Keratinocyte (primary cell): ENCODE data around the gene SULF2. TPM values are rescaled to one million over a fixed set of nuclear protein-coding genes. Genes with fewer than 3 reads are reported as not detected.

Source experiments
- DNase-seq: peaks from one replicate; pipeline ENCODE4 v3.0.0-alpha.2; 2011; ENCODE audit warnings: low read depth, missing footprints, low spot score
- FAIRE-seq: peaks from 2 replicates; lab custom pipeline; 2011; peaks lifted over from hg19 to GRCh38; lab: Jason Lieb, UNC
- H2AFZ ChIP-seq: 2 replicates; pipeline ENCODE4 v1.6.0; 2012; ENCODE audit warnings: low read length, control low read depth, inconsistent platforms; ENCODE audit not compliant: control insufficient read depth
- H3K27ac ChIP-seq: 2 replicates; pipeline ENCODE4 v1.5.1; 2011; ENCODE audit warnings: low read length; ENCODE audit not compliant: control insufficient read depth, insufficient read depth
- H3K27me3 ChIP-seq: 3 replicates; pipeline ENCODE4 v1.6.0; 2011; ENCODE audit warnings: low read length; ENCODE audit not compliant: control insufficient read depth, insufficient read depth; ENCODE audit errors: extremely low read depth
- H3K36me3 ChIP-seq, 2 experiments: 2 replicates in 1 of 2; 3 replicates in 1 of 2; pipeline ENCODE4 v1.5.1; 2011; ENCODE audit warnings: low read length in 2 of 2, mild to moderate bottlenecking in 1 of 2; ENCODE audit not compliant: control insufficient read depth in 2 of 2, insufficient read depth in 2 of 2; ENCODE audit errors: extremely low read depth in 1 of 2
- H3K4me1 ChIP-seq: 3 replicates; pipeline ENCODE4 v1.5.1; 2011; ENCODE audit warnings: low read length; ENCODE audit not compliant: control insufficient read depth, insufficient read depth; ENCODE audit errors: extremely low read depth
- H3K4me2 ChIP-seq: 3 replicates; pipeline ENCODE4 v1.6.0; 2011; ENCODE audit warnings: low read depth, low read length; ENCODE audit not compliant: control insufficient read depth, insufficient read depth; ENCODE audit errors: extremely low read depth
- H3K4me3 ChIP-seq, 3 experiments: fragments of 200-600 bp in 1 of 3; sonication (generic) in 1 of 3; 2 replicates in 2 of 3; 3 replicates in 1 of 3; pipeline ENCODE4 v1.5.1; 2011 to 2016; ENCODE audit warnings: low read length in 3 of 3, mild to moderate bottlenecking in 3 of 3, control low read depth in 2 of 3, inconsistent platforms in 1 of 3, low read depth in 1 of 3, mixed read lengths in 1 of 3, mixed run types in 1 of 3, moderate library complexity in 1 of 3; ENCODE audit not compliant: control insufficient read depth in 2 of 3, insufficient read depth in 2 of 3; ENCODE audit errors: extremely low read depth in 1 of 3
- H3K79me2 ChIP-seq: 2 replicates; pipeline ENCODE4 v1.6.0; 2012; ENCODE audit warnings: low read length; ENCODE audit not compliant: control insufficient read depth, insufficient read depth
- H3K9ac ChIP-seq: 3 replicates; pipeline ENCODE4 v1.6.0; 2011; ENCODE audit warnings: low read length; ENCODE audit not compliant: control insufficient read depth, insufficient read depth; ENCODE audit errors: extremely low read depth
- H3K9me1 ChIP-seq: 3 replicates; pipeline ENCODE4 v1.6.0; 2011; ENCODE audit warnings: low read length; ENCODE audit not compliant: control insufficient read depth, insufficient read depth; ENCODE audit errors: extremely low read depth
- H3K9me3 ChIP-seq: 2 replicates; pipeline ENCODE4 v1.5.1; 2012; ENCODE audit warnings: low read depth, low read length; ENCODE audit not compliant: control insufficient read depth
- H4K20me1 ChIP-seq: 3 replicates; pipeline ENCODE4 v1.6.0; 2011; ENCODE audit warnings: low read length; ENCODE audit not compliant: control insufficient read depth, insufficient read depth; ENCODE audit errors: extremely low read depth
- EZH2 ChIP-seq: IDR thresholded peaks from one replicate; pipeline ENCODE4 v1.6.1; 2012; ENCODE audit warnings: inconsistent platforms, mild to moderate bottlenecking, low read length, moderate library complexity
- dilution Hi-C: fragments of 300-500 bp; cut with MboI; formaldehyde crosslinking; loops from one replicate; pipeline ENCODE4 v1.7.0; 2020; ENCODE audit warnings: low sequenced_read_pairs; ENCODE audit not compliant: extremely low pct_ligation_motif_present
- polyA plus RNA-seq, 5 experiments: library from polyadenylated mRNA; depleted of rRNA in 3 of 5; stranded (reverse) in 3 of 5; stranded (forward) in 1 of 5; unstranded in 1 of 5; fragments of >200 nt; gene quantifications; 1 replicate in 1 of 5; 2 replicates in 3 of 5; 3 replicates in 1 of 5; pipeline versions ENCODE4 v1.2.1 to v1.2.3, GENCODE V29; 2011 to 2012; ENCODE audit warnings: missing spikeins in 2 of 5, low read depth in 1 of 5, low replicate concordance in 1 of 5
- TF ChIP-seq, protein P1 (sequence below), 3 experiments: IDR thresholded peaks in 1 of 3; conservative IDR thresholded peaks in 1 of 3; optimal IDR thresholded peaks in 1 of 3; 2 replicates in 2 of 3; 3 replicates in 1 of 3; pipeline versions ENCODE3 to v1.5.1; 2011; ENCODE audit warnings: low read length in 3 of 3, mild to moderate bottlenecking in 3 of 3, moderate library complexity in 2 of 3, control low read depth in 1 of 3, inconsistent platforms in 1 of 3; ENCODE audit not compliant: insufficient read depth in 2 of 3; ENCODE audit errors: extremely low read depth in 1 of 3

The SULF2 gene
- polyA plus RNA-seq, 1 donor (not counting 4 experiments of a cell fraction or from before 2014, with no cell fraction given), result 64.4 TPM

DNA sequence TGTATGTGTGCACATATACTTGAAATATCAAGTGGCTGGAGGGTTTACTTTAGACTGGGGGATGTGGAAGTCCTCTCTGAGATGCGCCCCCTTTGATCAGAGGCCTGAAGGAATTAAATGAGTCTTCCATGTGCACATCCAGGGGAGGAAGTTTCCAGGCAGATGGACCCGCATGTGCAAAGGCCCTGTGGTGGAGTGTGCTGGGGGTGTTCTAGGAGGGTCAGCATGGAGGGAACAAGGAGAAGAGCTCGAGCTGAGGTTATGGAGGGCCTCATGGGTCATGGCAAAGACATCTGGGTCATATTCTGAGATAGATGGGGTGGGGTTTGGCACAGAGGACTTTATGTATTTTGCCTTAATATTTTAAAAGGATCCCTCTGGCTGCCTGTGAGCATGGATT is 17.7 kb upstream of the SULF2 start:
- Histone ChIP-seq H3K9ac (no peak overlapping the region), H3K36me3 (no peaks in the 10 kb centered on the region), H3K27me3 (no peaks in the 10 kb centered on the region), H3K79me2 (no peaks in the 10 kb centered on the region), H3K4me1 (peaks cover 8% of the 10 kb centered on the region), H3K9me3 (no peaks in the 10 kb centered on the region), H3K27ac (no peak overlapping the region), H2AFZ (no peak overlapping the region), H3K4me3 (no peak overlapping the region), H3K9me1 (no peaks in the 10 kb centered on the region), H3K4me2 (no peak overlapping the region), H4K20me1 (no peaks in the 10 kb centered on the region)
- FAIRE-seq (no peak), DNase-seq (no peak)
- dilution Hi-C loops, result no loop called here
- TF ChIP-seq, protein P1, sequence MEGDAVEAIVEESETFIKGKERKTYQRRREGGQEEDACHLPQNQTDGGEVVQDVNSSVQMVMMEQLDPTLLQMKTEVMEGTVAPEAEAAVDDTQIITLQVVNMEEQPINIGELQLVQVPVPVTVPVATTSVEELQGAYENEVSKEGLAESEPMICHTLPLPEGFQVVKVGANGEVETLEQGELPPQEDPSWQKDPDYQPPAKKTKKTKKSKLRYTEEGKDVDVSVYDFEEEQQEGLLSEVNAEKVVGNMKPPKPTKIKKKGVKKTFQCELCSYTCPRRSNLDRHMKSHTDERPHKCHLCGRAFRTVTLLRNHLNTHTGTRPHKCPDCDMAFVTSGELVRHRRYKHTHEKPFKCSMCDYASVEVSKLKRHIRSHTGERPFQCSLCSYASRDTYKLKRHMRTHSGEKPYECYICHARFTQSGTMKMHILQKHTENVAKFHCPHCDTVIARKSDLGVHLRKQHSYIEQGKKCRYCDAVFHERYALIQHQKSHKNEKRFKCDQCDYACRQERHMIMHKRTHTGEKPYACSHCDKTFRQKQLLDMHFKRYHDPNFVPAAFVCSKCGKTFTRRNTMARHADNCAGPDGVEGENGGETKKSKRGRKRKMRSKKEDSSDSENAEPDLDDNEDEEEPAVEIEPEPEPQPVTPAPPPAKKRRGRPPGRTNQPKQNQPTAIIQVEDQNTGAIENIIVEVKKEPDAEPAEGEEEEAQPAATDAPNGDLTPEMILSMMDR (optimal IDR thresholded peaks at IDR 0.05 in 1 of 3, IDR thresholded peaks at IDR 0.05 in 1 of 3, conservative IDR thresholded peaks at IDR 0.05 in 1 of 3; ENCODE audit: extremely low read depth in 1 of 3, insufficient read depth in 2 of 3, low read length in 3 of 3), result no peak
- TF ChIP-seq EZH2, result no peak

DNA sequence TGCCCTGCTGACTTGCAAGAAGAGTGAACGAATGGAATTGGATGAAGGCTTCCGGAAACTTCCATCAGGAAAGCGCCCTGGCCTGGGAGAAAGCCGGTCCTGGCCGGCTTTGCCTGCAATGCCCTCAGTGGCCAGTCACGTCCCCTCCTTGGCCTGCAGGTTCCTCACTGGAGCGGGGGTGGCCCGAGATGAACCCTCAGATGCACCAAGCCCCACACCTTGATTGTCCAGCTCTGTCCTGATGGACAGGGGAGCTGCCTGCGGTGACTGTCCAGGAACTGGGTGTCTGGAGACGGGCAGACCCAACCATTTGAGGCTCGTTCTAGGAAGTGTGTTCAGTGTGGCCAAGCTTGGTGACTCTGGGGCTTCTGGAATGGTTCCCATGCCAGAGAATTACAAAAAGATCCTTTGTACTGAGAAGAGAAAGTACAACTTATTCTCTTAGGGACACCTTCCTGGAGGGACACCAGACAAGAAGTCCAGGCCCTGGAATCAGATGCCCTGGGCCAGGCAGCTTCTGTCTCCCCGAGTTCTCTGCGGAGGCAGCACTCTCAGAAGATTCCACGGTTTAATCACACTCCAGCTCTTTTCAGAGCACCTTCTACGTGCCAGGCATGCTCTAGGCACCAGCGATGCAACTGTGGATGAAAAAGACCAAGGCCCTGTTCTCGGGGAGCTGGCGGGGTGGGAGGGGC is 17.1 kb upstream of the SULF2 start:
- Histone ChIP-seq H3K4me3 (no peak overlapping the region), H3K9me3 (no peaks in the 10 kb centered on the region), H3K4me1 (peaks cover 8% of the 10 kb centered on the region), H4K20me1 (no peaks in the 10 kb centered on the region), H3K27me3 (no peaks in the 10 kb centered on the region), H3K79me2 (no peaks in the 10 kb centered on the region), H3K9ac (no peak overlapping the region), H3K27ac (no peak overlapping the region), H3K36me3 (no peaks in the 10 kb centered on the region), H3K4me2 (no peak overlapping the region), H3K9me1 (no peaks in the 10 kb centered on the region), H2AFZ (no peak overlapping the region)
- dilution Hi-C loops, result no loop called here
- FAIRE-seq (no peak), DNase-seq (no peak)
- TF ChIP-seq EZH2, result no peak
- TF ChIP-seq, protein P1 (optimal IDR thresholded peaks at IDR 0.05 in 1 of 3, IDR thresholded peaks at IDR 0.05 in 1 of 3, conservative IDR thresholded peaks at IDR 0.05 in 1 of 3; ENCODE audit: extremely low read depth in 1 of 3, insufficient read depth in 2 of 3, low read length in 3 of 3), result no peak
